B cell (primary cell): Measurements from ENCODE around the gene TJP2. TPM values are rescaled to one million over a fixed set of nuclear protein-coding genes. Genes with fewer than 3 reads are reported as not detected.

ENCODE experiments used
- ATAC-seq: fragments of 200-7000 bp; cut with Tn5 transposase; one replicate; pipeline ENCODE4 v1.10.0; 2021; ENCODE audit warnings: low read depth, mild to moderate bottlenecking, moderate number of reproducible peaks, moderate library complexity
- CTCF ChIA-PET: fragments of 350-600 bp; sonication (Branson Sonifier 250); formaldehyde crosslinking; loops from one replicate; lab custom pipeline; 2021; ENCODE audit warnings: antibody characterized with exemption, inconsistent platforms; lab: Charles Lee
- POLR2A ChIA-PET: fragments of 350-600 bp; sonication (Branson Sonifier 250); formaldehyde crosslinking; loops from one replicate; lab custom pipeline; 2021; ENCODE audit warnings: antibody characterized with exemption; lab: Charles Lee
- DNase-seq: peaks from one replicate; pipeline ENCODE4 v3.0.0; 2013
- H2AFZ ChIP-seq: 2 replicates; pipeline ENCODE4 v1.6.1; 2012; ENCODE audit warnings: mild to moderate bottlenecking, low read depth, low read length; ENCODE audit not compliant: insufficient read depth, poor library complexity, severe bottlenecking
- H3K27ac ChIP-seq, 2 donors: 1 replicate in 1 of 2; 2 replicates in 1 of 2; pipeline ENCODE4 v1.5.1; 2012 to 2013; ENCODE audit warnings: low read length in 2 of 2, mild to moderate bottlenecking in 2 of 2, moderate library complexity in 1 of 2
- H3K27me3 ChIP-seq, 4 experiments: fragments of 200-600 bp in 1 of 4; sonication (generic) in 1 of 4; replicated peaks in 1 of 4; 1 replicate in 2 of 4; 2 replicates in 2 of 4; pipeline versions ENCODE4 v1.6.1 to v1.7.0; 2013 to 2016; ENCODE audit warnings: low read length in 3 of 4, mild to moderate bottlenecking in 2 of 4, mixed read lengths in 1 of 4, moderate library complexity in 1 of 4; ENCODE audit not compliant: insufficient read depth in 4 of 4, control insufficient read depth in 3 of 4; ENCODE audit errors: control extremely low read depth in 1 of 4
- H3K36me3 ChIP-seq, 2 experiments: replicated peaks in 1 of 2; 1 replicate in 1 of 2; 2 replicates in 1 of 2; pipeline versions ENCODE4 v1.6.1 to v1.7.1; 2013; ENCODE audit warnings: low read length in 1 of 2; ENCODE audit not compliant: insufficient read depth in 2 of 2, control insufficient read depth in 1 of 2; ENCODE audit errors: control extremely low read depth in 1 of 2, extremely low read depth in 1 of 2
- H3K4me1 ChIP-seq, 2 donors: fragments of 200-600 bp in 1 of 2; sonication (generic) in 1 of 2; 1 replicate in 1 of 2; 2 replicates in 1 of 2; pipeline versions ENCODE4 v1.5.1 to v1.6.1; 2013 to 2017; ENCODE audit warnings: low read length in 2 of 2; ENCODE audit not compliant: control insufficient read depth in 2 of 2, insufficient read depth in 2 of 2
- H3K4me2 ChIP-seq: replicated peaks from 2 replicates; pipeline ENCODE3; 2012; ENCODE audit warnings: mild to moderate bottlenecking, low read depth, low read length; ENCODE audit not compliant: poor library complexity, severe bottlenecking
- H3K4me3 ChIP-seq, 5 experiments: fragments of 200-600 bp in 1 of 5; sonication (generic) in 1 of 5; 1 replicate in 3 of 5; 2 replicates in 2 of 5; pipeline versions ENCODE4 v1.5.1 to v1.7.0; 2011 to 2016; ENCODE audit warnings: low read length in 4 of 5, mild to moderate bottlenecking in 4 of 5, low read depth in 2 of 5, control low read depth in 1 of 5, moderate library complexity in 1 of 5; ENCODE audit not compliant: insufficient read depth in 1 of 5; ENCODE audit errors: control extremely low read depth in 1 of 5, extremely low read depth in 1 of 5
- H3K79me2 ChIP-seq: fragments of 200-600 bp; sonication (generic); one replicate; pipeline ENCODE4 v1.6.0; 2016; ENCODE audit warnings: low read length; ENCODE audit not compliant: control insufficient read depth, insufficient read depth
- H3K9ac ChIP-seq: fragments of 200-600 bp; sonication (generic); 2 replicates; pipeline ENCODE4 v1.6.1; 2017; ENCODE audit warnings: mild to moderate bottlenecking, low read length, moderate library complexity
- H3K9me3 ChIP-seq, 3 donors: one replicate each; pipeline versions ENCODE4 v1.6.1 to v1.7.1; 2013; ENCODE audit warnings: low read length in 2 of 3; ENCODE audit not compliant: control insufficient read depth in 2 of 3, insufficient read depth in 1 of 3; ENCODE audit errors: control extremely low read depth in 1 of 3
- H4K20me1 ChIP-seq: 2 replicates; pipeline ENCODE4 v1.6.0; 2012; ENCODE audit warnings: mild to moderate bottlenecking, low read length; ENCODE audit not compliant: insufficient read depth, control insufficient read depth, poor library complexity, severe bottlenecking
- H3K27ac Mint-ChIP-seq: one replicate; pipeline ENCODE4 v1.8.0; 2021; ENCODE audit warnings: mixed read lengths
- H3K27me3 Mint-ChIP-seq: one replicate; pipeline ENCODE4 v1.8.0; 2021; ENCODE audit warnings: mixed read lengths
- H3K4me1 Mint-ChIP-seq: one replicate; pipeline ENCODE4 v1.8.0; 2021; ENCODE audit warnings: mixed read lengths
- H3K4me3 Mint-ChIP-seq: one replicate; pipeline ENCODE4 v1.8.0; 2021; ENCODE audit warnings: mixed read lengths
- H3K9me3 Mint-ChIP-seq: one replicate; pipeline ENCODE4 v1.8.0; 2022; ENCODE audit warnings: mixed read lengths; ENCODE audit not compliant: insufficient read depth
- CTCF ChIP-seq: fragments of 200-600 bp; IDR thresholded peaks from one replicate; pipeline ENCODE4 v1.8.0; 2022; ENCODE audit warnings: antibody characterized with exemption, mild to moderate bottlenecking
- EZH2 ChIP-seq: IDR thresholded peaks from 2 replicates; pipeline ENCODE4 v1.6.1; 2012; ENCODE audit warnings: borderline replicate concordance, low read depth, mild to moderate bottlenecking, moderate library complexity, low read length; ENCODE audit not compliant: insufficient read depth, poor library complexity, severe bottlenecking
- WGBS: methylation state at CpG from one replicate; pipeline ENCODE4 v1.1.5; 2013; ENCODE audit warnings: missing lambda C conversion rate; ENCODE audit not compliant: insufficient coverage; 5-methylcytosine and 5-hydroxymethylcytosine counted together
- intact Hi-C: fragments of 100-400 bp; cut with micrococcal nuclease; formaldehyde crosslinking; loops from one replicate; pipeline ENCODE4 v1.10.0; 2022
- polyA plus RNA-seq: library from polyadenylated mRNA; depleted of rRNA; stranded (reverse); fragments of >200 nt; gene quantifications from 2 replicates; pipeline ENCODE4 v1.2.3, GENCODE V29; 2012
- total RNA-seq, 2 donors: library from RNA; stranded (reverse); fragments of 120-200 nt in 1 of 2; gene quantifications; 1 replicate in 1 of 2; 2 replicates in 1 of 2; pipeline versions ENCODE4 v1.2.3 to v1.2.4, GENCODE V29; 2013 to 2022

The TJP2 gene
- total and polyA plus RNA-seq, 2 donors (not counting 1 experiment from before 2014, with no cell fraction given), result 1.2 to 2.3 TPM

- ChIA-PET POLR2A (no interaction called here), CTCF (no interaction called here)
- no peaks in the 10 kb centered on the region for H3K36me3 ChIP-seq
- H3K27ac ChIP-seq, result no peak overlapping the region
- H3K4me1 ChIP-seq, result no peaks in the 10 kb centered on the region
- no peak overlapping the region for H3K4me2 ChIP-seq
- no peaks in the 10 kb centered on the region for H3K79me2 ChIP-seq
- no peak overlapping the region for H3K27ac Mint-ChIP-seq
- H3K9me3 Mint-ChIP-seq, result no peaks in the 10 kb centered on the region
- no peak overlapping the region for H3K9ac ChIP-seq
- no peak for DNase-seq
- H4K20me1 ChIP-seq, result no peaks in the 10 kb centered on the region
- no peak overlapping the region for H3K4me3 Mint-ChIP-seq
- no peaks in the 10 kb centered on the region for H3K27me3 Mint-ChIP-seq
- H3K4me1 Mint-ChIP-seq, result no peaks in the 10 kb centered on the region
- no peaks in the 10 kb centered on the region for H3K9me3 ChIP-seq
- intact Hi-C loops, result no loop called here
- no peak overlapping the region for H3K4me3 ChIP-seq
- no peak overlapping the region for H2AFZ ChIP-seq
- TF ChIP-seq CTCF (no peak), EZH2 (no peak)
- WGBS, result 100% methylated on average over 1 of the region's 3 CpGs
- ATAC-seq, result no peak
- no peaks in the 10 kb centered on the region for H3K27me3 ChIP-seq
These were observed 37.5 kb downstream of the TJP2 start for GRCh38 chr9:69211424-69212036.

GRCh38 chr9:69213647-69214046 lies 39.6 kb downstream of the TJP2 start:
- Histone ChIP-seq H3K4me2 (no peak overlapping the region), H3K79me2 (no peaks in the 10 kb centered on the region)
- no peaks in the 10 kb centered on the region for H3K9me3 Mint-ChIP-seq

More at GRCh38 chr9:69213647-69214046, 39.6 kb downstream of the TJP2 start:
- no CpG with 5 or more reads among the region's 5 CpGs for WGBS
- intact Hi-C loops, result no loop called here
- Histone ChIP-seq H3K27ac (no peak overlapping the region), H2AFZ (no peak overlapping the region), H4K20me1 (no peaks in the 10 kb centered on the region), H3K4me1 (no peaks in the 10 kb centered on the region), H3K9ac (no peak overlapping the region), H3K36me3 (no peaks in the 10 kb centered on the region), H3K9me3 (no peaks in the 10 kb centered on the region), H3K27me3 (no peaks in the 10 kb centered on the region), H3K4me3 (no peak overlapping the region)
- Mint-ChIP-seq H3K4me1 (no peaks in the 10 kb centered on the region), H3K27ac (no peak overlapping the region), H3K27me3 (no peaks in the 10 kb centered on the region), H3K4me3 (no peak overlapping the region)
- CTCF ChIA-PET, result interaction anchor here (0.7 kb wide), 1 partner anchor 9 kb away, joined by 4 read pairs; no protein-coding TSS in a partner anchor
- TF ChIP-seq CTCF, result no peak
- TF ChIP-seq EZH2, result no peak
- ATAC-seq, result no peak
- no peak for DNase-seq
- POLR2A ChIA-PET, result no interaction called here
